ENCODE results near the gene SV2B. TPM values are rescaled to one million over a fixed set of nuclear protein-coding genes. Genes with fewer than 3 reads are reported as not detected.

SV2B gene
- total and polyA plus RNA-seq, 2 experiments from 2014 or later: 0.17 to 2.2 TPM

GRCh38 chr15:91070872-91071271, 29.2 kb upstream of the SV2B start:
- no peaks in the 10 kb centered on the region for H3K9me2 ChIP-seq (replicated peaks; ENCODE audit: insufficient read depth)
- no peaks in the 10 kb centered on the region for H3K9me3 ChIP-seq (ENCODE audit: low read depth)
- peaks cover 7% of the 10 kb centered on the region for H3K27me3 ChIP-seq
- WGBS (ENCODE audit: low lambda C conversion rate, missing lambda C conversion rate): 84% methylated on average over 8 of the region's 8 CpGs
- no peaks in the 10 kb centered on the region for H3K79me2 ChIP-seq
- H2AFZ ChIP-seq: no peak overlapping the region
- H3K4me3 ChIP-seq: no peak overlapping the region
- TF ChIP-seq EZH2 (IDR thresholded peaks at IDR 0.05; ENCODE audit: borderline replicate concordance) (no peak), CTCF (IDR thresholded peaks at IDR 0.05; ENCODE audit: poor library complexity) (no peak), EZH2phosphoT487 (IDR thresholded peaks at IDR 0.05; ENCODE audit: low read depth, severe bottlenecking, unreplicated experiment) (no peak)
- no peak overlapping the region for H3K27ac ChIP-seq
- no peak for DNase-seq (ENCODE audit: low spot score)
- no peak overlapping the region for H3K4me2 ChIP-seq
- no peaks in the 10 kb centered on the region for H3K4me1 ChIP-seq (ENCODE audit: insufficient read depth)
- no peaks in the 10 kb centered on the region for H3K36me3 ChIP-seq (replicated peaks; ENCODE audit: insufficient read depth, low read depth)
- no peaks in the 10 kb centered on the region for H4K20me1 ChIP-seq (ENCODE audit: insufficient read depth, poor library complexity, severe bottlenecking)

- Histone ChIP-seq H3K36me3 (replicated peaks; ENCODE audit: insufficient read depth, low read depth) (no peaks in the 10 kb centered on the region), H3K79me2 (no peaks in the 10 kb centered on the region), H3K27ac (no peak overlapping the region), H4K20me1 (ENCODE audit: insufficient read depth, poor library complexity, severe bottlenecking) (no peaks in the 10 kb centered on the region), H3K4me3 (no peak overlapping the region), H3K27me3 (peaks cover 7% of the 10 kb centered on the region), H3K9me2 (replicated peaks; ENCODE audit: insufficient read depth) (no peaks in the 10 kb centered on the region), H2AFZ (no peak overlapping the region), H3K9me3 (ENCODE audit: low read depth) (no peaks in the 10 kb centered on the region), H3K4me2 (no peak overlapping the region), H3K4me1 (ENCODE audit: insufficient read depth) (no peaks in the 10 kb centered on the region)
- DNase-seq (ENCODE audit: low spot score): no peak
- 85% methylated on average over 4 of the region's 4 CpGs for WGBS (ENCODE audit: low lambda C conversion rate, missing lambda C conversion rate)
- TF ChIP-seq EZH2 (IDR thresholded peaks at IDR 0.05; ENCODE audit: borderline replicate concordance) (no peak), CTCF (IDR thresholded peaks at IDR 0.05; ENCODE audit: poor library complexity) (no peak), EZH2phosphoT487 (IDR thresholded peaks at IDR 0.05; ENCODE audit: low read depth, severe bottlenecking, unreplicated experiment) (no peak)
Measured at GRCh38 chr15:91072161-91072560, 27.9 kb upstream of the SV2B start.

- Histone ChIP-seq H3K4me2 (no peak overlapping the region), H3K36me3 (replicated peaks; ENCODE audit: insufficient read depth, low read depth) (no peaks in the 10 kb centered on the region), H2AFZ (no peak overlapping the region), H3K27ac (no peak overlapping the region), H3K9me2 (replicated peaks; ENCODE audit: insufficient read depth) (no peaks in the 10 kb centered on the region), H4K20me1 (ENCODE audit: insufficient read depth, poor library complexity, severe bottlenecking) (no peaks in the 10 kb centered on the region), H3K4me3 (no peak overlapping the region), H3K9me3 (ENCODE audit: low read depth) (no peaks in the 10 kb centered on the region), H3K27me3 (peaks cover 7% of the 10 kb centered on the region), H3K79me2 (no peaks in the 10 kb centered on the region), H3K4me1 (ENCODE audit: insufficient read depth) (no peaks in the 10 kb centered on the region)
- no peak for TF ChIP-seq EZH2phosphoT487 (IDR thresholded peaks at IDR 0.05; ENCODE audit: low read depth, severe bottlenecking, unreplicated experiment)
- no peak for TF ChIP-seq EZH2 (IDR thresholded peaks at IDR 0.05; ENCODE audit: borderline replicate concordance)
- TF ChIP-seq CTCF (IDR thresholded peaks at IDR 0.05; ENCODE audit: poor library complexity): no peak
- WGBS (ENCODE audit: low lambda C conversion rate, missing lambda C conversion rate): 87% methylated on average over 2 of the region's 2 CpGs
- no peak for DNase-seq (ENCODE audit: low spot score)
Measured at GRCh38 chr15:91073077-91073476, 27.0 kb upstream of the SV2B start.

- H2AFZ ChIP-seq: no peak overlapping the region
- no peak for TF ChIP-seq CTCF (IDR thresholded peaks at IDR 0.05; ENCODE audit: poor library complexity)
- TF ChIP-seq EZH2phosphoT487 (IDR thresholded peaks at IDR 0.05; ENCODE audit: low read depth, severe bottlenecking, unreplicated experiment): no peak
- no peak for TF ChIP-seq EZH2 (IDR thresholded peaks at IDR 0.05; ENCODE audit: borderline replicate concordance)
- H3K9me3 ChIP-seq (ENCODE audit: low read depth): no peaks in the 10 kb centered on the region
- no peak overlapping the region for H3K4me2 ChIP-seq
- H3K27ac ChIP-seq: no peak overlapping the region
- no peak for DNase-seq (ENCODE audit: low spot score)
- no peaks in the 10 kb centered on the region for H4K20me1 ChIP-seq (ENCODE audit: insufficient read depth, poor library complexity, severe bottlenecking)
- 88% methylated on average over 1 of the region's 1 CpG for WGBS (ENCODE audit: low lambda C conversion rate, missing lambda C conversion rate)
- H3K4me3 ChIP-seq: no peak overlapping the region
- H3K4me1 ChIP-seq (ENCODE audit: insufficient read depth): no peaks in the 10 kb centered on the region
- H3K36me3 ChIP-seq (replicated peaks; ENCODE audit: insufficient read depth, low read depth): no peaks in the 10 kb centered on the region
- H3K79me2 ChIP-seq: no peaks in the 10 kb centered on the region
- no peaks in the 10 kb centered on the region for H3K9me2 ChIP-seq (replicated peaks; ENCODE audit: insufficient read depth)
- H3K27me3 ChIP-seq: peaks cover 7% of the 10 kb centered on the region
Measured at GRCh38 chr15:91073768-91074167, 26.3 kb upstream of the SV2B start.
